Medulla oblongata (tissue), 1 donor: ENCODE measurements around the gene MED25.
A peak's percentile ranks its signal among the peaks of the same experiment; 100 is the strongest.

Experiments
- DNase-seq: peaks from one replicate; pipeline ENCODE4 v3.0.0-alpha.2; 2015; ENCODE audit errors: extremely low spot score

Gene MED25

GRCh38 chr19:49817964-49818648 lies at the start of gene MED25:
TSS of gene MED25 (plus strand) at chr19:49818289. CDS start at chr19:49818342, 53 bp downstream.
- DNase-seq, result peak; percentile 89

- no peak for DNase-seq
Measured at GRCh38 chr19:49770529-49770928, 47.6 kb upstream of the MED25 start.

- DNase-seq, result no peak
Measured at GRCh38 chr19:49771674-49772139, 46.4 kb upstream of the MED25 start.

DNA sequence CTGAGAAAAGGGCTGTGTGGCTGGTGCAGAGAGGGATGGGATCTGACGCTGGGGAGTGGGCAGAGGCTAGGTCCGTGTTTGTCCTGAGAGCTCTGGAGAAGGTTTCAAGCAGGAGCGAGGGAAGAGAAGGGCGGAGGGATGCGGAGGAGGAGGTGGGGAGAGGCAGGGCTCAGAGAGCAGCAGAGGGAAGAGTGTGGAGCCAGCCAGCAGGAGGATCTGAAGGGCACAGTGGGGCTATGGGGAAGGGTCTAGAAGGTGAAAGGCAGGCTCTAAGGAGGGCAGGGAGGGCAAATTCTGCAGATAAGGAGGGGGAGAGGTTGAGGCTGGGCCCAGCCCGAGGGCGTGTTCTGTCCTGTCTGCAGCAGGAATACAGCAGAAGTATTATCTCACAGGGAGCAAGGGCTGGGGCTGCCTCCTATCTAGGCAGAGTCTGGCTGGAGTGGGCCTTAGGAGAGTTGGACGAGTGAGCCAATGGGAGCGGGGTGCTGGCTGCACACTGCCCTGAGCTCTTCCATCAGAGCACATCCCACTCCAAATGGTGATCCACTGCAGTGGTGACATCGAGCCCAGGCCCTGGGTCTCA lies 45.1 kb upstream of the MED25 start:
- no peak for DNase-seq

- DNase-seq, result peak; percentile 23
Measured at GRCh38 chr19:49773663-49774350, 44.3 kb upstream of the MED25 start.

- DNase-seq, result no peak
Measured at GRCh38 chr19:49774969-49775368, 43.1 kb upstream of the MED25 start.

- DNase-seq, result no peak
Measured at GRCh38 chr19:49775742-49776370, 42.2 kb upstream of the MED25 start.

DNA sequence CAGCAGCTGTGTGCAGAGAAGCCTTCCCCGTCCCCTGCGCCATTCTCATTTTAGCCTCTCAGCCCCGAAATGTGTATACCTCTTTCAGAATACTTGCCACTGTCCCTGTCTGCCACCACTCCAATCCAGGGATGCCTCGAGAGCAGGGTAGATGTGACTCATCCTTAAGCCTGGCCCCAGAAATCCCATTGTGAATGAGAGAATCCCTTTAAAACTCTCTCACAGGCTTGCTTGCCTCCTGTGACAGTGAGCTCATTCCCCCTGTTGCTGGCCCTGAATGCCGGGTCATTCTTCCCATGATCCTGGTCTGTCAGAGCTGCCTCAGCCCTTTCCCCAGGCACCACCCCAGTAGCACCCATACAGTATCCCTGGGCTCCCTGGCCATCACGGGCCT lies 41.7 kb upstream of the MED25 start:
- no peak for DNase-seq

- no peak for DNase-seq
Measured at GRCh38 chr19:49779731-49780555, 38.1 kb upstream of the MED25 start.

- DNase-seq, result no peak
Measured at GRCh38 chr19:49780861-49781260, 37.2 kb upstream of the MED25 start.

DNA sequence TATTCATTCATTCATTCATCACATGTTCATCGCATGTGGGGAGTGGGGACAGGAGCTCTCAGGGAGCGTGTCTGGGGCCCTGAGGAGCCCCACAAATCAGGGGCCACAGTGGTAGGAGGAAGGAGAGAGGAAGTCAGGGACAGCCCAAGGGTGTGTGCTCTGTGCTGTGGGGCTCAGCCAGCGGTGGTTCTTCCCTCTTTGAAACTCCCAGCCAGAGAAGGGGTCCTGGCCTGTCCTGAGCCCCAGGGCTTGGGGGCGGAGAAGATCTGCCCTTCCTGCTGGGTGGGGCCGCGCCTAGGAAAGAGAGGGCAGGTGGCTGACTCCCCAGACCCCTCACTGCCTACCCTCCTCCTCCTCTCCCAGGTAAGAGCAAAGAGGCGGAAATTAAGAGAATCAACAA lies 36.7 kb upstream of the MED25 start:
- DNase-seq, result no peak

- no peak for DNase-seq
Measured at GRCh38 chr19:49782515-49782914, 35.6 kb upstream of the MED25 start.

- DNase-seq, result no peak
Measured at GRCh38 chr19:49786376-49786820, 31.7 kb upstream of the MED25 start.

GRCh38 chr19:49787746-49788145 lies 30.3 kb upstream of the MED25 start:
- DNase-seq, result no peak

- DNase-seq, result no peak
Measured at GRCh38 chr19:49788857-49789256, 29.2 kb upstream of the MED25 start.

GRCh38 chr19:49790866-49791265 lies 27.2 kb upstream of the MED25 start:
- DNase-seq, result no peak

DNA sequence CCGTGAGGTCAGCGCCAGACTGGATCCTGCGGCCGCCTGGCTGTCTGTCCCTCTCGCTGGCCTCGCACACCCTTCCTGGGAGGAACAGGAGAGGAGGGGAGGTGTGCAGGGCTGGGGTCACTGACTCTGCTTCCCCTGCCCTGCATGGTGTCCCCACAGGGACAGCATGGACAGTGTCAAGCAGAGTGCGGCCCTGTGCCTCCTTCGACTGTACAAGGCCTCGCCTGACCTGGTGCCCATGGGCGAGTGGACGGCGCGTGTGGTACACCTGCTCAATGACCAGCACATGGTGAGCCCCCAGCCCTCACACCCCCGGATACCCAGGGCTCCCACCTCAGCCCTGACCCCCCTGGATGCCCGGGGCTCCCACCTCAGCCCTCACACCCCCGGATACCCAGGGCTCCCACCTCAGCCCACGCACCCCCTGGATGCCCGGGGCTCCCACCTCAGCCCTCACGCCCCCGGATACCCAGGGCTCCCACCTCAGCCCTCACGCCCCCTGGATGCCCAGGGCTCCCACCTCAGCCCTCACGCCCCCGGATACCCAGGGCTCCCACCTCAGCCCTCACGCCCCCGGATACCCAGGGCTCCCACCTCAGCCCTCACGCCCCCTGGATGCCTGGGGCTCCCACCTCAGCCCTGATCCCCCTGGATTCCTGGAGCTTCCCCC lies 26.2 kb upstream of the MED25 start:
- no peak for DNase-seq

- no peak for DNase-seq
Measured at GRCh38 chr19:49792829-49793560, 25.1 kb upstream of the MED25 start.

GRCh38 chr19:49793561-49793840 lies 24.6 kb upstream of the MED25 start:
- DNase-seq, result no peak

DNA sequence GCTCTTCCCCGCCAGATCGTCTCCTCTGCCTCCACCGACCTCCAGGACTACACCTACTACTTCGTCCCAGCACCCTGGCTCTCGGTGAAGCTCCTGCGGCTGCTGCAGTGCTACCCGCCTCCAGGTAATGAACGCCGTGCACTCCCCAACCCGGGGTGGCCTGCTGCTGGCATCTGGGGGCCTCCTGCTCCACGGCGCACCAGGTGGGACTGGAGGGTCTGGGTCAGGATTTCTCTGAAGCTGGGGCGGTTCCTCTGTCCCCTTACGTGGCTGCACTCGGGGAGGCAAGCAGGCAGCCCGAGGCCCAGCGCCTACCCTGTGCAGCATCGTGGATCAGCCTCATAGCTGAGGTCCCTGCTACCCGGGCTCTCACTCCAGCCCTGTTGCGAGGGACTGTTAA lies 22.5 kb upstream of the MED25 start:
- DNase-seq, result no peak

GRCh38 chr19:49798574-49798973 lies 19.5 kb upstream of the MED25 start:
- DNase-seq, result no peak
